ENCODE data around the gene NFASC. TPM values are rescaled to one million over a fixed set of nuclear protein-coding genes. Genes with fewer than 3 reads are reported as not detected.

Gene NFASC
- total RNA-seq, 1 experiment from 2014 or later: 0.52 TPM

- no peak for DNase-seq (ENCODE audit: extremely low read depth, low read depth)
Measured at GRCh38 chr1:204885790-204886189, 15.1 kb downstream of the NFASC start.

GRCh38 chr1:204887846-204888245 lies 17.2 kb downstream of the NFASC start:
- no peak for DNase-seq (ENCODE audit: extremely low read depth, low read depth)

GRCh38 chr1:204888294-204888693 lies 17.6 kb downstream of the NFASC start:
- DNase-seq (ENCODE audit: extremely low read depth, low read depth): no peak

- DNase-seq (ENCODE audit: extremely low read depth, low read depth): no peak
Measured at GRCh38 chr1:204889681-204890383, 19.2 kb downstream of the NFASC start.

GRCh38 chr1:204891860-204892259 lies 21.2 kb downstream of the NFASC start:
- no peak for DNase-seq (ENCODE audit: extremely low read depth, low read depth)

- no peak for DNase-seq (ENCODE audit: extremely low read depth, low read depth)
Measured at GRCh38 chr1:204894031-204894430, 23.4 kb downstream of the NFASC start.

- DNase-seq (ENCODE audit: extremely low read depth, low read depth): no peak
Measured at GRCh38 chr1:204894606-204895005, 23.9 kb downstream of the NFASC start.

GRCh38 chr1:204896023-204896422 lies 25.4 kb downstream of the NFASC start:
- DNase-seq (ENCODE audit: extremely low read depth, low read depth): no peak

- no peak for DNase-seq (ENCODE audit: extremely low read depth, low read depth)
Measured at GRCh38 chr1:204896787-204897469, 26.3 kb downstream of the NFASC start.

- DNase-seq (ENCODE audit: extremely low read depth, low read depth): no peak
Measured at GRCh38 chr1:204900721-204901120, 30.1 kb downstream of the NFASC start.

GRCh38 chr1:204902671-204903070 lies 32.0 kb downstream of the NFASC start:
- no peak for DNase-seq (ENCODE audit: extremely low read depth, low read depth)

- DNase-seq (ENCODE audit: extremely low read depth, low read depth): no peak
Measured at GRCh38 chr1:204904228-204904810, 33.7 kb downstream of the NFASC start.

GRCh38 chr1:204909109-204909508 lies 38.4 kb downstream of the NFASC start:
- no peak for DNase-seq (ENCODE audit: extremely low read depth, low read depth)

GRCh38 chr1:204915861-204916495 lies 45.3 kb downstream of the NFASC start:
- no peak for DNase-seq (ENCODE audit: extremely low read depth, low read depth)

- no peak for DNase-seq (ENCODE audit: extremely low read depth, low read depth)
Measured at GRCh38 chr1:204917802-204918201, 47.1 kb downstream of the NFASC start.

GRCh38 chr1:204920511-204920910 lies 49.8 kb downstream of the NFASC start:
- no peak for DNase-seq (ENCODE audit: extremely low read depth, low read depth)

GRCh38 chr1:204920967-204921366 lies 50.3 kb downstream of the NFASC start:
- DNase-seq (ENCODE audit: extremely low read depth, low read depth): no peak

- no peak for DNase-seq (ENCODE audit: extremely low read depth, low read depth)
Measured at GRCh38 chr1:204921855-204922516, 51.3 kb downstream of the NFASC start.

GRCh38 chr1:204923201-204923600 lies 52.5 kb downstream of the NFASC start:
- DNase-seq (ENCODE audit: extremely low read depth, low read depth): no peak

GRCh38 chr1:204923626-204924012 lies 53.0 kb downstream of the NFASC start:
- DNase-seq (ENCODE audit: extremely low read depth, low read depth): no peak

All from NCI-H460 (cell line).